ENCODE data around the gene ZXDA.

DNA sequence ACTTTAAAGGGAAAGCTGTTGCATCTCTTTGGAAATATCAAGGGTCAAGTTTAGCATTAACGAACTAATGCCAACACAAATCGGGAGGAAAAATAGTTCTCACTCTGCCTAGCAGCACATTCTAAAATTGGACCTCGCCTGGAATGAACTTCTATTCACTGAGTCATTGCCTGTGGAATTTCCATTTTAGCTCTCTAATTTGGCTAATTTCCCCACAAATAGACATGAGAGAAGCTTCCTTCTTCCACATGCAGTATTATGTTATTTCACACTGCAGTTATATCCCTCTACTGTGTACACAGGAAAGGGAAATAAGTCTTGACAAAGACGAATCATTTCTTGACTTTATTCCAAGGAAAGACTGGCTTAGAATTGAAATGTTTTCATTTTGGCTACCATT lies 9.3 kb downstream of the ZXDA start:
- TF ChIP-seq, protein P1, sequence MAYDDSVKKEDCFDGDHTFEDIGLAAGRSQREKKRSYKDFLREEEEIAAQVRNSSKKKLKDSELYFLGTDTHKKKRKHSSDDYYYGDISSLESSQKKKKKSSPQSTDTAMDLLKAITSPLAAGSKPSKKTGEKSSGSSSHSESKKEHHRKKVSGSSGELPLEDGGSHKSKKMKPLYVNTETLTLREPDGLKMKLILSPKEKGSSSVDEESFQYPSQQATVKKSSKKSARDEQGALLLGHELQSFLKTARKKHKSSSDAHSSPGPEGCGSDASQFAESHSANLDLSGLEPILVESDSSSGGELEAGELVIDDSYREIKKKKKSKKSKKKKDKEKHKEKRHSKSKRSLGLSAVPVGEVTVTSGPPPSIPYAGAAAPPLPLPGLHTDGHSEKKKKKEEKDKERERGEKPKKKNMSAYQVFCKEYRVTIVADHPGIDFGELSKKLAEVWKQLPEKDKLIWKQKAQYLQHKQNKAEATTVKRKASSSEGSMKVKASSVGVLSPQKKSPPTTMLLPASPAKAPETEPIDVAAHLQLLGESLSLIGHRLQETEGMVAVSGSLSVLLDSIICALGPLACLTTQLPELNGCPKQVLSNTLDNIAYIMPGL (CRISPR knock-in tag; IDR thresholded peaks at IDR 0.05; ENCODE audit: borderline replicate concordance) = no peak
- TF ChIP-seq, protein P2, sequence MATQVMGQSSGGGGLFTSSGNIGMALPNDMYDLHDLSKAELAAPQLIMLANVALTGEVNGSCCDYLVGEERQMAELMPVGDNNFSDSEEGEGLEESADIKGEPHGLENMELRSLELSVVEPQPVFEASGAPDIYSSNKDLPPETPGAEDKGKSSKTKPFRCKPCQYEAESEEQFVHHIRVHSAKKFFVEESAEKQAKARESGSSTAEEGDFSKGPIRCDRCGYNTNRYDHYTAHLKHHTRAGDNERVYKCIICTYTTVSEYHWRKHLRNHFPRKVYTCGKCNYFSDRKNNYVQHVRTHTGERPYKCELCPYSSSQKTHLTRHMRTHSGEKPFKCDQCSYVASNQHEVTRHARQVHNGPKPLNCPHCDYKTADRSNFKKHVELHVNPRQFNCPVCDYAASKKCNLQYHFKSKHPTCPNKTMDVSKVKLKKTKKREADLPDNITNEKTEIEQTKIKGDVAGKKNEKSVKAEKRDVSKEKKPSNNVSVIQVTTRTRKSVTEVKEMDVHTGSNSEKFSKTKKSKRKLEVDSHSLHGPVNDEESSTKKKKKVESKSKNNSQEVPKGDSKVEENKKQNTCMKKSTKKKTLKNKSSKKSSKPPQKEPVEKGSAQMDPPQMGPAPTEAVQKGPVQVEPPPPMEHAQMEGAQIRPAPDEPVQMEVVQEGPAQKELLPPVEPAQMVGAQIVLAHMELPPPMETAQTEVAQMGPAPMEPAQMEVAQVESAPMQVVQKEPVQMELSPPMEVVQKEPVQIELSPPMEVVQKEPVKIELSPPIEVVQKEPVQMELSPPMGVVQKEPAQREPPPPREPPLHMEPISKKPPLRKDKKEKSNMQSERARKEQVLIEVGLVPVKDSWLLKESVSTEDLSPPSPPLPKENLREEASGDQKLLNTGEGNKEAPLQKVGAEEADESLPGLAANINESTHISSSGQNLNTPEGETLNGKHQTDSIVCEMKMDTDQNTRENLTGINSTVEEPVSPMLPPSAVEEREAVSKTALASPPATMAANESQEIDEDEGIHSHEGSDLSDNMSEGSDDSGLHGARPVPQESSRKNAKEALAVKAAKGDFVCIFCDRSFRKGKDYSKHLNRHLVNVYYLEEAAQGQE (IDR thresholded peaks at IDR 0.05) = no peak
- TF ChIP-seq CHD4 (IDR thresholded peaks at IDR 0.05; ENCODE audit: borderline replicate concordance) (no peak), TFCP2L1 (CRISPR knock-in tag; IDR thresholded peaks at IDR 0.05) (no peak), POLR2A (IDR thresholded peaks at IDR 0.05; ENCODE audit: low read length) (no peak), CTCF (IDR thresholded peaks at IDR 0.05) (no peak), KDM5A (IDR thresholded peaks at IDR 0.05) (no peak), JUN (IDR thresholded peaks at IDR 0.05) (no peak), RAD21 (conservative IDR thresholded peaks at IDR 0.05 in 1 of 2, IDR thresholded peaks at IDR 0.05 in 1 of 2) (no peak), RCOR1 (IDR thresholded peaks at IDR 0.05; ENCODE audit: low read depth, low read length) (no peak), ZSCAN20 (CRISPR knock-in tag; IDR thresholded peaks at IDR 0.05) (no peak), BHLHE40 (IDR thresholded peaks at IDR 0.05; ENCODE audit: low read depth, low read length) (no peak), JUNB (IDR thresholded peaks at IDR 0.05) (no peak)
